GM21528 (cell line): ENCODE results near the gene UBAP2.

Experiments
- ATAC-seq: cut with Tn5 transposase; IDR thresholded peaks from one replicate; pipeline ENCODE4 v1.9.1; 2021; ENCODE audit warnings: mild to moderate bottlenecking, moderate library complexity; ENCODE audit not compliant: unreplicated experiment, low FRiP score

The UBAP2 gene

DNA sequence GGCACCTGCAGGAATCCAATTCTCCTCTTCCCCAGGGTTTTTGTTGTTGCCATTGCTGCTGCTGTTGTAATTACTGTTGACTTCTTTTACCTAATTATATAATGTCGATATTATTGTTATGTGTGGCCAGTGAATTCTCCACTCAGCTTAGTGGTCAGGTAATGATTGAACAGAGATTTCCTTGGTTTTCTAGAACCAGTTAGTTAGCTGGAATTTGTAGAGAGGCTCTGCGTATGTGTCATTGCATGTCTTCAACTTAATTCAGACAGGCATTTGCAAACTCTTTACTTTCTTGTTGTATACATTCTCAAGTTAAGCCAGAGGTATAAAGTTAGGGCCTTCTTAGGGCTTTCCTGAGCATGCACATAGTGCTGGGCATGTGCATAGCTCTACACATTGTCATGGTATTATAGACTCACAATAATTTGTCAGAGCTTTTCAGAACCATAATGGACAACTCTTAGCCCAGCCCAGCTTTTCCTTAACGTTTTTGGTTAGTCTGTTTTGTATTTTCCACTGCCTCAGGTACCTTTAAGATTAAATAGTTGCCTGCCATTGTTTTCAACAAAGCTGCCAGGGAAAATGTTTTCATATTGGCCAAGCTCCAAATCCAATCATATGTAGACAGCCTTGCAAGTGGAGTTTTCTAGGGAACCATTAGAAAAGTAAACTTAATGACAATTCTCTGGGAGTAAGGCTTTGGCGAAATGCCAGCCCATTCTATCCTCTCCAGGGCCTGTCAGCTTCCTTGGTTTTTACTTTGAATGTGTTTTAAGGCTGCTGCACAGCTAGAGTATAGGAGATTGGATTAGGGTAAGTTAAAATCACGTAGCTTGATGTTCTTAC, 163.6 kb downstream of the UBAP2 start:
- no peak for ATAC-seq

DNA sequence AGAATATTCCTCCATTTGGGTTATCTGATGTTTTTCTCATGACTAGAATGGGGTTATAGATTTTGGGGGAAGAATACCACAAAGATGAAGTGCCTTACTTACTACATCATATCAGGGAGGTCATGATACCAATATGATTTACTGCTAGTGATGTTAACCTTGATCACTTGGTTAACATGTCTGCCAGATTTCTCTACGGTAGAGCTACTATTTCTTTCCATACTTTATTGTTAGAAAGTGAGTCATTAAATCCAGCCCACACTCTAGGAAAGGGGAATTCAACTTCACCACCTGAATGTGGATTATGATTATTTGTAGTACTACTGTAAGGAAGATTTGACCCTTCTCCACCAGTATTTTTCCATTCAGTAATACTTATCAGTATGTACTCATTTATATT, 167.1 kb downstream of the UBAP2 start:
- ATAC-seq, result no peak

DNA sequence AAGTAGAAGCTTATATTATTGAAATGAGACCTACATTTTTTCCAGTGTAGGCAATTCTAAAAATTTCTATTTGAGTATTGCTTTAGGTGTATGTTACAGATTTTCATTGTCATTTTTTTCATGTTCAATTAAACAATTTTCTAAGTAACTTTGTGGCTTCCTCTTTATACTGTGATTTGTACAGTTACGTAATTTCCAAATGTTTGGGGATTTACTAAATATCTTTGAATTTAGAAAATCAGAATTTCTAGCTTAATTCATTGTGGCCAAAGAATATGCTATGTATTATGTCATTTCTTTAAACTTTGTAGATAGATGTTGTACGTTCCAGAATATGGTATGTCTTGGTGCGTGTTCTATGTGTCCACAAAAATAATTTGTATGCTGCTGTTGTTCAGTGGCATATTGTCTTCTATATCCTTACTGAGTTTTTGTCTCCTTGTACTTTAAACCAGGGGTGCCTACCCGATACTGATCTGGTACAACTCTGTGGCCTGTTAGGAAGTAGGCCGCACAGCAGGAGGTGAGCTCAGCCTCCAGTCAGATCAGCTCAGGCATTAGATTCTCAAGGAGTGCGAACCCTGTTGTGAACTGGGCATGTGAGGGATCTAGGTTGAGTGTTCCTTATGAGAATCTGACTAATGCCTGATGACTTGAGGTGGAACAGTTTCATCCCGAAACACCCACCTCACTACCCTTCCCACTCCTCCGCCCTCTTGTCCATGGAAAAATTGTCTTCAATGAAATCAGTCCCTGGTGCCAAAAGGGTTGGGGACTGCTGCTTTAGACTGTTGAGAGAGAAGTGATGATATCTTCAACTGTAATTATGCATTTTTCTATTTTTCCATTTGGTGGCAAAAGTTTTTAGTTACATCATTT, 168.2 kb downstream of the UBAP2 start:
- ATAC-seq, result no peak

DNA sequence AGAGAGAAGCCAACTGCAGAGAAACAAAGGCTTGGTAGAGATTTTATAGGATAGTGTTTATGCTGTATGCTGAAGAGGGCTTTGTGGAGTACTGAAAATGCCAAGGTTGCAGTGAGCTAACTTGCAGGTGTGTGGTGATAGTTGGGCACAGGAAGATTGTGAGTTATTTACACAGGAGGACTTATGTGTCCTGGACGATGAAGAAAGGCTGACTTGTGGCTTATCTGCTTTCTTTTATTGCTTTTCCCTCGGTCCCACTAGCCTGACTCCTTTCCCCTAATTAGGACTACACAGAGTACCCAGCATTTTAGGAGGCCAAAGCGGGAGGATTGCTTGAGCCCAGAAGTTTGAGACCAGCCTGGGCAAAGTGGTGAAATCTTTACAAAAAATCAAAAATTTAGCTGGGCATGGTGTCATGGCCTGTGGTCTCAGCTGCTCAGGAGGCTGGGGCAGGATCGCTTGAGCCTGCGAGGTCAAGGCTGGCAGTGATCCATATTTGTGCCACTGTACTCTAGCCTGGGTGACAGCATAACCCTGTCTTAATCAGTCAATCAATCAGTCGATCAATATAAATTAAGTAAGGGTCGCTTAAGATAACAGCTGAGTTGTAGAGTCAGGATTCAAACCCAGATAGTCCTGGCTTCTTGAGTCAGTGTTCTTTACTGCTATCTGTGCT, 169.9 kb downstream of the UBAP2 start:
- ATAC-seq, result no peak

DNA sequence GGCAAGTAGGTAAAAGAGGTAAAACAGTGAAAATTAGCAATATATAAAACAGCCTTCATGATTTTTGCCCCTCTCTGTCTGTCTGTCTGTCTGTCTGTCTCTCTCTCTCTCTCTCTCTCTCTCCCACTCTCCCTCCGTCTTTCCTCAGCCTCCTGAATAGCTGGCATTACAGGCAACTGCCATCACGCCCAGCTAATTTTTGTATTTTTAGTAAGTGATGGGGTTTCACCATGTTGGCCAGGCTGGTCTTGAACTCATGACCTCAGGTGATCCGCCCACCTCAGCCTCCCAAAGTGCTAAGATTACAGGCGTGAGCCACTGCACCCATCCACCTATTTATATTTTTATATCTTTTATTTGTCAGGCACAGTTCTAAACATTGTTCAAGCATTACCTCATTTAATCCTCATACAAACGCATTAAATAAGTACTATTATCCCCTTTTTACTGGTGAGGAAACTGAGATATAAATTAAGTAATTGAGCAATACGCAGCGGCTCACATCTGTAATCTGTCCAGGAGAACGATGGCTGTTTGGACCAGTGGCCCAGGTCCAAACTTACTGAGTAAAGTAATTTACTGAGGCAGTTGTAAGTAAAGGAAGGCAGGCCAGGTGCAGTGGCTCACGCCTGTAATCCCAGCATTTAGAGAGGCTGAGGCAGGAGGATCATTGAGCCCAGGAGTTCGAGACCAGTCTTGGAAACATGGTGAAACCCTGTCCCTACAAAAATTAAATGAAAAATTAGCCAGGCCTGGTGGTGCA, 170.8 kb downstream of the UBAP2 start:
- no peak for ATAC-seq
